ENCODE measurements around the gene BBS9. TPM values are rescaled to one million over a fixed set of nuclear protein-coding genes. Genes with fewer than 3 reads are reported as not detected.

Gene BBS9
- total RNA-seq, 1 experiment from 2014 or later: 26.4 TPM

DNA sequence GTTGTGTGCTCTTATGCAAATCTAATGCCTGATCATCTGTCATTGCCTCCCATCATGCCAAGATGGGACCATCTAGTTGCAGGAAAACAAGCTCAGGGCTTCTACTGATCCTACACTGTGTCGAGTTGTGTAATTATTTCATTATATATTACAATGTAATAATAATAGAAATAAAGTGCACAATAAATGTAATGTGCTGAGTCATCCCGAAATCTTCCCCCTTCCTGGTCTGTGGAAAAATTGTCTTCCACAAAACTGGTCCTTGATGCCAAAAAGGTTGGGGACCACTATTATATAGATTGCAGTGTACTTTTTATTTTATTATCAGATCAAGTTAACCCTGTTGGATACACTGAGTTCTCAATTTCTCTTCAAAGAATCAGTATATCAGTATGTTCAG is 50.2 kb downstream of the BBS9 start:
- no CpG with 5 or more reads among the region's 2 CpGs for WGBS (ENCODE audit: extremely low coverage, insufficient read length, low lambda C conversion rate)
- Mint-ChIP-seq H3K9me3 (peaks cover 4 to 5% of the 10 kb centered on the region in 2 experiments; a peak in 3 of 5 replicates), H3K4me3 (no peak overlapping the region), H3K36me3 (ENCODE audit: insufficient read depth in 1 of 3, low read depth in 3 of 3) (peaks cover 4 to 12% (median 10%) of the 10 kb centered on the region in 3 experiments; a peak in 5 of 7 replicates), H3K4me1 (no peaks in the 10 kb centered on the region; a peak in 2 of 4 replicates), H3K27me3 (ENCODE audit: low read depth) (no peaks in the 10 kb centered on the region), H3K27ac (peak overlapping the region in 1 of 3 experiments; percentile 19; a peak in 1 of 7 replicates)
- no peak overlapping the region for H4K5ac ChIP-seq (ENCODE audit: insufficient read length, low read depth, low read length)
- H2BK15ac ChIP-seq (ENCODE audit: low read depth, low read length): no peak overlapping the region
- H4K20me1 ChIP-seq (ENCODE audit: control insufficient read depth, insufficient read depth, insufficient read length): no peaks in the 10 kb centered on the region
- H2BK120ac ChIP-seq (ENCODE audit: low read depth, low read length, poor library complexity, severe bottlenecking): no peak overlapping the region
- H3K23ac ChIP-seq (ENCODE audit: insufficient read length, low read depth, low read length): no peak overlapping the region
- H3K4me1 ChIP-seq (ENCODE audit: insufficient read depth, low read length): no peaks in the 10 kb centered on the region
- no peak overlapping the region for H2BK12ac ChIP-seq (ENCODE audit: insufficient read length, low read depth, low read length)
- H3K9ac ChIP-seq (ENCODE audit: extremely low read depth, insufficient read length, low read length): no peak overlapping the region
- H3K56ac ChIP-seq (ENCODE audit: insufficient read length, low read depth, low read length): no peak overlapping the region
- H4K91ac ChIP-seq (ENCODE audit: insufficient read length, low read depth, low read length): no peak overlapping the region
- no peaks in the 10 kb centered on the region for H3K9me3 ChIP-seq (ENCODE audit: control insufficient read depth, low read depth, low read length)
- no peak overlapping the region for H3K4me2 ChIP-seq (ENCODE audit: insufficient read depth, insufficient read length, low read length)
- TF ChIP-seq CTCF (conservative IDR thresholded peaks at IDR 0.05): no peak
- H2BK5ac ChIP-seq (ENCODE audit: insufficient read length, low read length): no peak overlapping the region
- no peak overlapping the region for H2AK5ac ChIP-seq (ENCODE audit: insufficient read length, low read length)
- H4K8ac ChIP-seq (replicated peaks; ENCODE audit: insufficient read length, low read depth, low read length): no peak overlapping the region
- H3T11ph ChIP-seq (ENCODE audit: low read length): no peak overlapping the region
- no peak overlapping the region for H3K18ac ChIP-seq (ENCODE audit: insufficient read length, low read depth, low read length)
- no peak overlapping the region for H3K4ac ChIP-seq (ENCODE audit: low read depth, low read length)
- no peak overlapping the region for H2BK20ac ChIP-seq (ENCODE audit: low read depth, low read length, poor library complexity, severe bottlenecking)
- H3K79me2 ChIP-seq (ENCODE audit: insufficient read depth, low read length): no peaks in the 10 kb centered on the region
- no peaks in the 10 kb centered on the region for H3K79me1 ChIP-seq (ENCODE audit: insufficient read depth, low read depth, low read length, poor library complexity, severe bottlenecking)
- no peak overlapping the region for H3K27ac ChIP-seq (ENCODE audit: insufficient read length, low read depth, low read length)
- DNase-seq: no peak
- H3K14ac ChIP-seq (ENCODE audit: insufficient read depth, low read length): no peak overlapping the region
- no peaks in the 10 kb centered on the region for H3K23me2 ChIP-seq (ENCODE audit: insufficient read length, low read depth, low read length, poor library complexity, severe bottlenecking)
- no peaks in the 10 kb centered on the region for H3K27me3 ChIP-seq (ENCODE audit: insufficient read depth, low read length)
- H2AFZ ChIP-seq (ENCODE audit: low read length): no peak overlapping the region
